Stimulated activated CD8-positive, alpha-beta memory T cell treated with anti-CD3 and anti-CD28 coated beads, Interleukin-12 subunit alpha, Interleukin-12 subunit beta, amount 100 ng/mL, for 4 hours (primary cell): ENCODE results near the gene HMG20A.

Source experiments
- DNase-seq: peaks from one replicate; pipeline ENCODE4 v3.0.0-alpha.2; 2020; ENCODE audit warnings: low read depth

The HMG20A gene

DNA sequence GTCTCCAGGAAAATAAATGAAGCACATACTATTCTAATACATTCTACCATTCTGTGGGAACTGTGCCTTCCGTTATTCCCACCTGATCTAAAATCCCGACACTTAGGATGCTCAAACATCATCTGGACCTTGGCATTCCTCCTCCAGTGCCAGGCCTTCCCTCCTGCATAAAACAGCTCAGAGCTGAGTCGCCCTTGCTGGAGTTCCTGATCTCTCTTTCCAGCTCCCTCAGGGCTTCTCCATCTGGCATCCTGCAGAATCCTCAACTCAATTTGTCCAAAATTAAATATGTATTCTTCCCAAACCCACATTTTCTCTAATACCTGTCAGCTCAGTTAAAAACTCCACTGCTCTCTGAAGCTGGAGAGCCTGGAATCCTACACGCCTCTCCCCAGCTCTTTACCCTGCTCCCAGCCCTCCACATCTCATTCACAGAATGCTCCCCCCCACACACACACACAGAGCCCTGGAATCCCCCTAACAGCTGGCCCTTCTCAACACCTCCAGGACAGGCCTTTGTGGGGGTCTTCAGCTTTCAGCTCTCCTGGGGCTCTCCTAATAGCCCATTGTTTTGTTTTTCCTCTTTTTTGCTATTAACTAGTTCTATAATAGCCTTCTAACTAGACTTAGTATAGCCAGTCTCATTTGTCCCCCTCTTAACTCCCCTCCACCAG, 78.5 kb downstream of the HMG20A start:
- no peak for DNase-seq

DNA sequence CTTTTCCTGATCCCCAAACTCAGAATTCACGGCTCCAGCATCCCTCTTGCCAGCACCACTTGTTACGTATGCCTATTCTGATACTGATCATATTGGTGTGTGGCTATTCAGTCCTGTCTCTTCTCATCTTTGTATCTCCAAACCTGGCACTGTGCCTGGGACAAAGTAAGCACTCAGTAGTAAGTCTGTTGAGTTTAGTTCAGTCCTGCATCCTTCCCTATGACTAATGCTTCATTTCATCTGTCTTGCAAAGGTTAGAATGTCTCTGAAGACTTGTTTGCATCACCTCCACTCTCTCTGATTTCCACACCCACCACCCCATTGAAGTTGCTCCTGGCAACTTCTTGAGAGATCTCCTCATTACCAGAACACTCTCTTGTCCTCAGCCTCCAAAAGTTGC, 80.3 kb downstream of the HMG20A start:
- DNase-seq: no peak

DNA sequence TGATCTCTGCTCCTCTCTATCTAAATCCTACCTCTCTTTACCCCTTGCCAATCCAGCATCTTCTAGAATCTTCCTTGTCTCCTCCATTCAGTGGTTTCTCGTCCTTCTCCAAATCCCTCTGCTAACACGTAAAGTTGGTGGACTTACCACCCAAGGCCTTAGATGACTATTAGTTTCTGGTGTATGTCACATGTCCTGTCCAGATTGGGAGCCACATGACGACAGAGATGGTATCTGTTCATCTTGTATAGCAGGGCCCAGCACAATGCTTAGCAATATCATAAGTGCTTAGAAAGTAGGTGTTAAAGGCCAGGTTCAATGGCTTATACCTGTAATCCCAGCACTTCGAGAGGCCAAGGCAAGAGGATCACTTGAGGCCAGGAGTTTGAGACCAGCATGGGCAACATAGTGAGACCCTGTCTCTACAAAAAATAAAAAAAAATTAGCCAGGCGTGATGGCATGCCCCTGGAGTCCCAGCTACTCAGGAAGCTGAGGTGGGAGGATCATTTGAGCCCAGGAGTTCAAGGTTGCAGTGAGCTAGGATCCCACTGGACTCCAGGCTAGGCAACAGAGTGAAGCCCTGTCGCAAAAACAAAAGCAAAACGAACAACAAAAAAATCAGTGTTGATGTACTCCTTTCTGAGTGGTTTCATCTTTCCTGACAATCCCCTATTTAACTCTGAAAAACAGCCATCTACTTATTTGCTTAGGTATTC, 81.8 kb downstream of the HMG20A start:
- no peak for DNase-seq

DNA sequence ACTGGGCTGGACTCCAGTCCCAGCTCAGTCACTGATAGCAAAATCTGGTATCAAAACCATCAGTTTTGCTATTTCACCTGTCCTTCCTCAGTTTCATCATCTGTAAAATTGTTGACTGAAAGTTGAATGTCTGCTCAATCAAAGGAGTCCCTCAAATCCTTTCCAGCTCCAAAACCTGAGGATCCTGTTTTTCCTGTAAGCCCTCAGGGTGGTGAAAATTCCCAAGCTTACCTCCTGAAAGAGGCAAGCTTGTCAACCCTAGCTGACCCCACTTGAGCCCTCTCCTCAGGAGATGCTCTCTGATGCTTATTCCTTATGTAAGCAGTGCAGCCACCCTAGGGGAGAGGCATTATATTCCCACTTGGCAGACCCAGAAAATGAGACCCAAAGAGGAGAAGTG, 82.6 kb downstream of the HMG20A start:
- DNase-seq: no peak

GRCh38 chr15:77503764-77504163, 83.1 kb downstream of the HMG20A start:
- no peak for DNase-seq

DNA sequence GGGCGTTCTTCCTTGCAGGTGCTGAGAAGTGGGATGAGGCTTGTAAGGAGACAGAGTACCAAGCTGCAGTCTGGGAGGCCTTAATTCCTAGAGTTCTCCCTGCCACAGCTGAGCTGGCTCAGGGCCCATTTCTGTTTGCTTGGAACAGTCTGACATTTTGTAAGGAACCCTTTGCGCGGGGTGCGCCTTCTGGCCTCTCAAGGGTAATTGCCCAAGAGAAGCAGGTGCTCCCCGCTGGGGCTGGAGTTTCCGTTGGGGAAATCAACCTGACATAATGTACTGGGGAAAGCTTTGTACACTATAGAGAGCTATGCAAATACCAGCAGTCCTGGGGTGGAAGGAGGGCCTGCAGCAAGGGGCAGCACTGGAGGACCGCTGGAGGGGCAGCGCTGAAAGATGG, 83.6 kb downstream of the HMG20A start:
- no peak for DNase-seq

DNA sequence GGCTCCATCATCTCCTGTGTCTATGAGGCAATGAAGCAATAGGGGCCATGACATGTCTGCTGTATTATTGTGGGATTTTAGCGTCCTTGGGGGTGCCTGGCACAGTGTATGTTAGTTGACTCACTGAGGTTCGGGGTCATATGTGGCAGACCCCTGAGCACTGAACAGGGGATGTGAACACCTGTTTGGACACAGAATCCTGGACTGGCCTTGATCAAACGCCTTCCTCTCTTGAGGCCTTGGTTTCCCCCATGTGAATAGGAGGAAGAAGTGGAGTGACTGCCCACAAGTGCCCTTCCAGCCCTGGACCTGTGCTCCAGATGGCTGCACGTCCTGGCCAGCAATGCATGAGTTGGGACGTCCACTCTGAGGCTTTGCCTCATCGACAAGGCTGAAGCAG, 84.2 kb downstream of the HMG20A start:
- no peak for DNase-seq

DNA sequence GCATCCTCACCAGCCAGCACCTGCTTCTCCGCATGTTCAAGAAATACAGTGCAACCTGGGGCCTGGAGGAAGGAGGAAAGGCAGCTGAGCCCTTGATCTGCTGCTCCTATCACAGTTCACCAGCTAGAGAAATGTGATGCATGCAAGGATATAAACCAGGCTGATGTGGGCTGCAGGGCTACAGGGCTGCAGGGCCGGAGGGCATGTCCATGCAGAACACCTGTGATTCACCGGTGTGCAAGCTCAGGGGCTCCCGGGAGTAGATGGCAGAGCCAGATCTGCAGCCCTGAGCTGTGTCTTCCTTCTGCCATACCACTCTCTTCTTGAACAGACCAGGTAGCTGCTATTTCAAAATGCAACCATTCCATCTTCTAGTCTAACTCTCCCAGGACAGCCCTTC, 84.9 kb downstream of the HMG20A start:
- DNase-seq: no peak

GRCh38 chr15:77506311-77507142, 85.8 kb downstream of the HMG20A start:
- DNase-seq: no peak

GRCh38 chr15:77507143-77507897, 86.6 kb downstream of the HMG20A start:
- DNase-seq: no peak

DNA sequence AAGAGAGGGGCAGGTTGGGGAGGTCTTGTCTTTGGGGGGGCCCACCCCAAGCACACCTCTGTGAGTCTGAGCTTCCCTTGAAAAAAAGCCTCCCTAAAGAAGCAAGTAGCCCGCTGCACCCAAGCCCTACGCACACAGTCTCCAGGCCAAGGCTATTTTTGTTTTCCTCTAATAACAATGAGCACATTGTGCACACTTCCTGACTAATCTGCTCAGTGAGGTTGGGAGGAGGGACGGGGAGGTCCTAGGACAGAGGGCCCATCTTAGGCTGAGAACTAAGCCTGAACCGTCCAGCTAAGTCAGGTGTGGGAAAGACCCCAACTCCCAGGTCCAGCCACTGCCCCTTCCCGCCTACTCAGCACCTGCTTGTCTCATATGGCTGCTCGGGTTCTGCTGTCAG, 87.2 kb downstream of the HMG20A start:
- DNase-seq: no peak

- no peak for DNase-seq
Measured at GRCh38 chr15:77508541-77509243, 88.0 kb downstream of the HMG20A start.

DNA sequence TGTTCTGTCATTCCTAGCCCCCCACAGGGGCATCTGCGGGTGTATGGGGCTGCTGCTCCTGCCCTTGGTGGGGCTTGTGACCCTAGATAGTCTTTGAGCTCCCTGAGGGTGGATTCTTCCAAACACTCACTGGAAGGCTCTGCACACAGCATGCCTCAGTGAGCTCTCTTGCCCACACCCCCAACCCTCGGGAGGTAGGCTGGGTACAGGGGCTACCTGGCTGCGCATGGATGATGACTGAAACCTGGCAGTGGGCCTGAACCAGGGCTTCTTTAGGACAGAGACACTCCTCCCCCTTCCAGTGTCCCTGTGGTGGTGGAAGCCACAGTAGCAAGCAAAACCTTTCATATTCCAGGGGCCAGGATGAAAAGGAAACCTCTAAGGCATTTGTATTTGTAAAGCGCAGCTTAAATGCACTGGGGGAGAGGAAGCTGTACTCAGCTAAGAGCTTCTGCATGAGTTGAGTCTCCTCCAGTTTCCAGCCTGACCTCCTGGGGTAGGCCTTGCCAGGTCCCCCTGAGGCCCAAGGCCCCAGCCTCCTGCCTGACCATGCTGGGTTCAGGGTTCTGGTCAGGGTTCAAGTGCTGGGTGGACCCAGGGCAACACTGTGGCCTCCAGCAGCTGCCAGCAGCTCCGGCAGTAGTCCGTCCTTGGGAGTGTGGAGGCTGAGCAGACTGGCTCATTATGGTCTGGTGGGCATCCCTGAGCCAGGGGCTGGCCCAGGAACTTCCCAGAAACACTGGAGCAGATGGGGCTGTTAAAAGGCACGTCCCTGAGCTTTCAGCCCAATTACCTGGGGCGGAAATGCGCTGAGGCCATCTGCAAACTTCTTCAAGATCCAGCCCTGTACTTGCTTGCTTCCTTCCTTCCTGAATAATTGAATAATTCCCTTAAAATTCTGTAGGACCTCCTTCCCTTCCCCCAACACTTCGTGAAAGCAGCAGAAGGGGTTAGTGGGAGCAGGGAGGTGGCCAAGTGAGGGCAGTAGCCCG, 89.7 kb downstream of the HMG20A start:
- no peak for DNase-seq

DNA sequence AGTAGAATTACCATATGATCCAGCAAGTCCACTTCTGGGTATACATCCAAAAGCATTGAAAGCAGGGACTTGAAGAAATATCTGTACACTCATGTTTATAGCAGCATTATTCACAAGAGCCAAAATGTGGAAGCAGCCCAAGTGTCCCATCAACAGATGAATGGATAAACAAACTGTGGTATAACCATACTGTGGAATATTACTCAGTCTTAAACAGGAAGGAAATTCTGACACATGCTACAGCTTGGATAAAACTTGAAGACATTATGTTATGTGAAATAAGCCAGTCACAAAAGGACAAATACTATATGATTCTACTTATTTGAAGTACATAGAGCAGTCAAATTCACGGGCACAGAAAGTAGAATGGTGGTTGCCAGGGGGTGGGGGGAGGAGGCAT, 91.2 kb downstream of the HMG20A start:
- no peak for DNase-seq

- DNase-seq: no peak
Measured at GRCh38 chr15:77513226-77513625, 92.5 kb downstream of the HMG20A start.

DNA sequence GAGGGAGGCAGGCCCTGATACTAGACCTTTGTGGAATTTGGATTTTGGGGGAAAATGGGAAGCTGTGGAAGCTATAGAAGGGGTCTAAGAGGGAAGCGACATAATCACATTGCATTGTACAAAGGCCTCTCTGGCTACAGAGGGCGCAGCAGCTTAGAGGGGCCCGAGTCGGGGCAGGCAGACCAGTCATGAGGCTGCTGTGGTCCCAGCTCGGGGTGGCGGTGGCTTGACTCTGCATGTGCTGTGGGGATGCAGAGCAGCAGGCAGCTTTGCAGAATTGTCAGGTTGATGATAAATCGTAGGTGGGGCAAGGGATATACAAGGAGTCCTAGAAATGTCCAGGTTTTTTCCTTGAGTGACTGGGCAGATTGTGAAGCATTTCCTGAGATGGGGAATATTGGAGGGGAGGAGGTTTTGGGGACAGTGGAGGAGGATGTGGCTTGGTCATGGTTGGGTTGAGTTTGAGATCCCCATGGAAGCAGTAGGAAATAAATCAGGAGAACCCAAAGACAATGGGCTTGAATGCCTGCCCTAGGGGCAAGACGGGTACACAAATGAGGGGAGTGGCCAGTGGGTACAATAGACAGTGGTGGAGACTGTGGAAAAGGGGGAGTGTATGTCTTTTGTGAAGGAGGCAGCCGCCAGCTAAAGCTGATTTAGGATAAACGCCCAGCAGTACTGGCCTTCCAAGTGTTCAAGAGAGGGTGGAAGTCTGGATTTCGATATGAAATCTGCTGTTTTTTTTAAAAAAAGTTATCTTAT, 94.1 kb downstream of the HMG20A start:
- no peak for DNase-seq

GRCh38 chr15:77515613-77516012, 94.9 kb downstream of the HMG20A start:
- DNase-seq: no peak

DNA sequence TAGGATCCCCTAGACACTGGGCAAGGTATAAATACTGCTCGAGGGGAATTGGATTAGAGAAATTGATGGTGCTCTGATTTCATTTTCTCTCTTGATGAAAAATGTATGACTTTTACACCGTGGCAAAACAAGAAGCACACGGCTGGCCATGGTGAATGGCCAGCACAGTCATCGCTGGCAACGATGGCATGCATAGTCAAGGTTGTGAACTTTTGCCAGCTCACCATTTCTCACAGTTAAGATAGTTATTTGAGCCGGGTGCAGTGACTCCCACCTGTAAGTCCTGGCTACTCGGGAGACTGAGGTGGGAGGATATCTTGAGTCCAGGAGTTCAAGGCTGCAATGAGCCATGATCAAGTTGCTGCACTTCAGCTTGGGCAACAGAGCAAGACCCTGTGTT, 95.4 kb downstream of the HMG20A start:
- DNase-seq: no peak

- no peak for DNase-seq
Measured at GRCh38 chr15:77516786-77517185, 96.1 kb downstream of the HMG20A start.

DNA sequence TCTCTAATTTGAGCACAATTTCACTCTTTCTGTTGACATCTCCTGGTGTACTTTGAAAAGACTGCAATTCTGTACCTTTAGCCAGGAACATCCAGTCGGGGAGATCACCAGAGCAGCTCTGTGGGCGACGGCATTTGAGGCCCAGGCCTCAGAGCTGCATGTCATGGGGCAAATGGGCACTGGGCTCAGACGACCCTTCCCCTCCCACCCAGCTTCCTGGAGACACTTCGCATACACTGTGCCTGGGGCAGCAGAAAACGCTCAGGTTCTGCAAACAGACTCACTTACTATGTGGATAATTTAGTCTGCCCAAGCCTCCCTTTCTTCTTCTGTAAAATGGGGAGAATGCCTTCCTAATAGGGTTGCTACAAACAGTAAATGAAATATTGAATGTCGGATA, 96.9 kb downstream of the HMG20A start:
- DNase-seq: no peak
